K562 (cell line): Measurements from ENCODE around the gene MBD4. TPM values are rescaled to one million over a fixed set of nuclear protein-coding genes. Genes with fewer than 3 reads are reported as not detected.

Experiments used
- ATAC-seq: fragments of 200-7000 bp; cut with Tn5 transposase; 3 replicates; pipeline ENCODE4 v1.9.1; 2020; ENCODE audit warnings: moderate library complexity
- BruUV-seq: library from RNA; stranded (reverse); fragments of 400-500 nt; replicated peaks from 2 replicates; lab custom pipeline; 2021; lab: Mats Ljungman, UMichigan
- CTCF ChIA-PET: fragments of 300-600 bp; formaldehyde crosslinking; extraction: SDS; loops from one replicate; lab custom pipeline; 2021; ENCODE audit warnings: low intra/inter-chr PET ratio; lab: Yijun Ruan, JAX
- POLR2A ChIA-PET: fragments of 300-600, 350-650 bp; sonication (Branson Sonifier 250); formaldehyde crosslinking; extraction: SDS; loops from one replicate; lab custom pipeline; 2021; ENCODE audit warnings: antibody characterized with exemption, inconsistent platforms; lab: Yijun Ruan, JAX
- DNase-seq, 4 experiments: peaks; one replicate each; pipeline versions ENCODE4 v3.0.0 to v3.0.0-alpha.2; 2011 to 2018; ENCODE audit warnings: low spot score in 3 of 4, mixed read lengths in 3 of 4; ENCODE audit errors: extremely low read depth in 1 of 4
- FAIRE-seq: peaks from 2 replicates; lab custom pipeline; 2011; peaks lifted over from hg19 to GRCh38; lab: Jason Lieb, UNC
- H2AFZ ChIP-seq: 2 replicates; pipeline ENCODE4 v1.6.0; 2011; ENCODE audit warnings: low read depth, low read length, control low read depth, inconsistent platforms
- H3K27ac ChIP-seq: fragments of 200-600 bp; 3 replicates; pipeline ENCODE4 v1.8.0; 2011; ENCODE audit warnings: low read depth, mild to moderate bottlenecking, control low read depth, inconsistent platforms, low read length, moderate library complexity, mixed read lengths; ENCODE audit errors: extremely low read depth
- H3K27me3 ChIP-seq, 2 experiments: fragments of 300-600 bp in 1 of 2; 2 replicates in 1 of 2; 3 replicates in 1 of 2; pipeline versions ENCODE4 v1.6.0 to v1.8.0; 2011; ENCODE audit warnings: inconsistent platforms in 2 of 2, low read length in 2 of 2, mild to moderate bottlenecking in 1 of 2, mixed read lengths in 1 of 2, moderate library complexity in 1 of 2; ENCODE audit not compliant: control insufficient read depth in 2 of 2, insufficient read depth in 2 of 2
- H3K36me3 ChIP-seq: fragments of 300-600 bp; 3 replicates; pipeline ENCODE4 v1.8.0; 2011; ENCODE audit warnings: mild to moderate bottlenecking, low read length, inconsistent platforms; ENCODE audit not compliant: control insufficient read depth, insufficient read depth
- H3K4me1 ChIP-seq, 2 experiments: fragments of 200-600 bp in 1 of 2; replicated peaks in 1 of 2; 2 replicates in 1 of 2; 3 replicates in 1 of 2; pipeline versions ENCODE4 v1.5.1 to v1.8.0; 2011; ENCODE audit warnings: inconsistent platforms in 2 of 2, low read length in 2 of 2, mild to moderate bottlenecking in 1 of 2, mixed read lengths in 1 of 2, moderate library complexity in 1 of 2; ENCODE audit not compliant: control insufficient read depth in 2 of 2, insufficient read depth in 2 of 2
- H3K4me2 ChIP-seq: 2 replicates; pipeline ENCODE4 v1.6.1; 2011; ENCODE audit warnings: low read length, control low read depth, inconsistent platforms, mixed read lengths; ENCODE audit not compliant: insufficient read depth
- H3K4me3 ChIP-seq: fragments of 200-600 bp; sonication (generic), shearing (Covaris generic); 2 replicates; pipeline ENCODE4 v1.5.1; 2016; ENCODE audit warnings: control low read depth, inconsistent platforms
- H3K79me2 ChIP-seq: fragments of 200-600 bp; 3 replicates; pipeline ENCODE4 v1.8.0; 2011; ENCODE audit warnings: low read length, inconsistent platforms; ENCODE audit not compliant: control insufficient read depth, insufficient read depth
- H3K9ac ChIP-seq, 2 experiments: 2 replicates each; pipeline versions ENCODE4 v1.6.0 to v1.6.1; 2011; ENCODE audit warnings: low read depth in 2 of 2, low read length in 2 of 2, control low read depth in 1 of 2, inconsistent platforms in 1 of 2, mild to moderate bottlenecking in 1 of 2, mixed read lengths in 1 of 2; ENCODE audit not compliant: insufficient read depth in 1 of 2
- H3K9me1 ChIP-seq: one replicate; pipeline ENCODE4 v1.6.0; 2011; ENCODE audit warnings: inconsistent platforms, mild to moderate bottlenecking, low read length, moderate library complexity; ENCODE audit not compliant: control insufficient read depth, insufficient read depth
- H3K9me3 ChIP-seq: replicated peaks from 2 replicates; pipeline ENCODE4 v1.5.1; 2011; ENCODE audit warnings: low read depth, low read length, inconsistent platforms; ENCODE audit not compliant: control insufficient read depth, insufficient read depth
- H4K20me1 ChIP-seq: replicated peaks from 2 replicates; pipeline ENCODE4 v1.6.1; 2011; ENCODE audit warnings: low read length, inconsistent platforms, mixed read lengths; ENCODE audit not compliant: control insufficient read depth, insufficient read depth
- AFF1 ChIP-seq, 2 experiments: fragments of 450-650 bp; IDR thresholded peaks; 2 replicates each; pipeline ENCODE4 v1.6.1; 2018; ENCODE audit warnings: mild to moderate bottlenecking in 2 of 2, low read depth in 1 of 2; ENCODE audit not compliant: partially characterized antibody in 2 of 2
- CBX2 ChIP-seq: fragments of 200-600 bp; sonication (generic); IDR thresholded peaks from one replicate; pipeline ENCODE4 v1.6.1; 2012; ENCODE audit warnings: mild to moderate bottlenecking, low read length, inconsistent platforms; ENCODE audit not compliant: insufficient read depth, poor library complexity, severe bottlenecking
- CEBPB ChIP-seq: fragments of 450-650 bp; IDR thresholded peaks from 2 replicates; pipeline ENCODE4 v1.6.1; 2016; ENCODE audit warnings: missing genetic modification characterization, missing compliant biosample characterization
- STAT5B ChIP-seq: fragments of 250-450 bp; sonication (Bioruptor Pico); IDR thresholded peaks from 2 replicates; pipeline ENCODE4 v1.8.0; 2021; ENCODE audit warnings: mild to moderate bottlenecking, inconsistent platforms
- TRIM28 ChIP-seq: fragments of 450-650 bp; IDR thresholded peaks from 2 replicates; pipeline ENCODE4 v1.6.1; 2017
- ZBTB33 ChIP-seq: sonication (generic); formaldehyde crosslinking; IDR thresholded peaks from 2 replicates; pipeline ENCODE4 v1.8.1; 2023; ENCODE audit warnings: mild to moderate bottlenecking, missing genetic modification reagents
- ZBTB9 ChIP-seq: fragments of 450-650 bp; formaldehyde crosslinking; IDR thresholded peaks from 2 replicates; pipeline ENCODE4 v1.4.0; 2020; ENCODE audit warnings: mild to moderate bottlenecking, moderate library complexity
- ZNF140 ChIP-seq: fragments of 250-450 bp; sonication (Bioruptor Pico); IDR thresholded peaks from 2 replicates; pipeline ENCODE4 v1.8.0; 2021; ENCODE audit warnings: moderate library complexity, mild to moderate bottlenecking, inconsistent platforms
- ZNF41 ChIP-seq: fragments of 250-450 bp; sonication (Bioruptor Pico); conservative IDR thresholded peaks from 2 replicates; pipeline ENCODE4 v1.4.0; 2020; ENCODE audit warnings: mild to moderate bottlenecking
- ZNF639 ChIP-seq, 2 experiments: fragments of 200-800 bp in 1 of 2; sonication (Bioruptor generic) in 1 of 2; sonication (generic) in 1 of 2; formaldehyde crosslinking in 1 of 2; IDR thresholded peaks in 1 of 2; conservative IDR thresholded peaks in 1 of 2; 2 replicates each; pipeline versions ENCODE4 v1.5.0 to v1.6.1; 2016 to 2020; ENCODE audit warnings: missing compliant biosample characterization in 1 of 2, missing genetic modification characterization in 1 of 2, missing genetic modification reagents in 1 of 2
- WGBS: fragments of 100-300 bp; shearing (Covaris generic); methylation state at CpG from one replicate; pipeline ENCODE4 v1.1.6; 2016; ENCODE audit warnings: low coverage, mixed read lengths; ENCODE audit not compliant: insufficient coverage; ENCODE audit errors: missing lambda C conversion rate; 5-methylcytosine and 5-hydroxymethylcytosine counted together
- in situ Hi-C: fragments of 300-500 bp; cut with MboI; formaldehyde crosslinking; loops from 4 replicates; pipeline ENCODE4 v1.15.0; 2018; ENCODE audit warnings: inconsistent platforms, mixed read lengths
- intact Hi-C: fragments of 100-400 bp; cut with micrococcal nuclease; formaldehyde crosslinking; loops from 2 replicates; pipeline ENCODE4 v1.14.2; 2022
- polyA plus RNA-seq, 8 experiments: library from polyadenylated mRNA; depleted of rRNA in 4 of 8; stranded (reverse) in 5 of 8; unstranded in 3 of 8; fragments of >200 nt; fragmentation: Nextera tagmentation in 2 of 8; fragmentation: Illumina TruSeq in 1 of 8; extraction: Ambion mirVana in 2 of 8; extraction: Trizol in 1 of 8; gene quantifications; 2 replicates each; pipeline versions ENCODE4 v1.2.1 to v1.2.3, GENCODE V29; 2011 to 2014; ENCODE audit warnings: inconsistent platforms in 1 of 8, missing spikeins in 1 of 8
- total RNA-seq, 7 experiments: library from RNA; depleted of rRNA in 6 of 7; stranded (reverse); fragments of >200 nt in 6 of 7; fragmentation: Illumina TruSeq in 2 of 7; extraction: Trizol in 2 of 7; gene quantifications; 2 replicates each; pipeline versions ENCODE4 v1.2.1 to v1.2.3, GENCODE V29; 2011 to 2021; ENCODE audit warnings: low replicate concordance in 1 of 7

Gene MBD4
- total and polyA plus RNA-seq, 9 of the 15 experiments (the other 6 are each of a cell fraction or from before 2014, with no cell fraction given): 13.3 to 63.9 (median 39.0) TPM

- TF ChIP-seq ZBTB33 (CRISPR knock-in tag) (no peak), CBX2 (no peak), TRIM28 (no peak), ZNF140 (CRISPR knock-in tag) (no peak), ZNF41 (CRISPR knock-in tag) (no peak)
These were observed 28.8 kb downstream of the MBD4 start (continued) for GRCh38 chr3:129410971-129411370.

GRCh38 chr3:129409541-129409940, 30.2 kb downstream of the MBD4 start:
- POLR2A ChIA-PET: interaction anchor here (0.6 to 0.8 kb wide), 4 partner anchors 9 to 81 kb away, joined by 3 to 5 read pairs (median 4); no protein-coding TSS in a partner anchor
- no peak for ATAC-seq
- no peaks in the 10 kb centered on the region for H3K9me3 ChIP-seq
- TF ChIP-seq STAT5B (CRISPR knock-in tag) (no peak), AFF1 (IDR thresholded peaks at IDR 0.05; ENCODE audit: low read depth in 1 of 2, partially characterized antibody in 2 of 2) (no peak), ZBTB9 (no peak), ZNF639 (CRISPR knock-in tag; conservative IDR thresholded peaks at IDR 0.05 in 1 of 2, IDR thresholded peaks at IDR 0.05 in 1 of 2) (no peak), CEBPB (tag) (peak; percentile 57)

More at GRCh38 chr3:129409541-129409940, 30.2 kb downstream of the MBD4 start:
- H3K9ac ChIP-seq: no peak overlapping the region
- no peak overlapping the region for H3K4me3 ChIP-seq
- no TSS peak for BruUV-seq
- CTCF ChIA-PET: no interaction called here
- H3K79me2 ChIP-seq: no peaks in the 10 kb centered on the region
- no peak overlapping the region for H3K27ac ChIP-seq
- peaks cover 16 to 21% of the 10 kb centered on the region in 2 experiments for H3K4me1 ChIP-seq
- DNase-seq (no peak), FAIRE-seq (no peak)
- in situ Hi-C loops (no loop called here), intact Hi-C loops (no loop called here)
- H3K36me3 ChIP-seq: no peaks in the 10 kb centered on the region
- no peak overlapping the region for H3K4me2 ChIP-seq
- no peaks in the 10 kb centered on the region for H4K20me1 ChIP-seq
- no peaks in the 10 kb centered on the region for H3K27me3 ChIP-seq
- H3K9me1 ChIP-seq: no peaks in the 10 kb centered on the region
- 92% methylated on average over 1 of the region's 2 CpGs for WGBS
- no peak overlapping the region for H2AFZ ChIP-seq
